Erythroblast (primary cell): ENCODE results near the gene NUP153.

ENCODE experiments used
- GATA1 ChIP-seq: IDR thresholded peaks from 2 replicates; pipeline ENCODE4 v1.6.1; 2011; ENCODE audit warnings: low read depth, mild to moderate bottlenecking, control low read depth, low read length, moderate library complexity
- POLR2A ChIP-seq: IDR thresholded peaks from 2 replicates; pipeline ENCODE4 v1.6.1; 2011; ENCODE audit warnings: mild to moderate bottlenecking, low read length

GRCh38 chr6:17628873-17629272 is 77.9 kb downstream of the NUP153 start:
- no peak for TF ChIP-seq POLR2A
- no peak for TF ChIP-seq GATA1
